ENCODE measurements around the gene TREM2. TPM values are rescaled to one million over a fixed set of nuclear protein-coding genes. Genes with fewer than 3 reads are reported as not detected.

TREM2 gene
- total RNA-seq, 1 donor from 2014 or later, result not detected

DNA sequence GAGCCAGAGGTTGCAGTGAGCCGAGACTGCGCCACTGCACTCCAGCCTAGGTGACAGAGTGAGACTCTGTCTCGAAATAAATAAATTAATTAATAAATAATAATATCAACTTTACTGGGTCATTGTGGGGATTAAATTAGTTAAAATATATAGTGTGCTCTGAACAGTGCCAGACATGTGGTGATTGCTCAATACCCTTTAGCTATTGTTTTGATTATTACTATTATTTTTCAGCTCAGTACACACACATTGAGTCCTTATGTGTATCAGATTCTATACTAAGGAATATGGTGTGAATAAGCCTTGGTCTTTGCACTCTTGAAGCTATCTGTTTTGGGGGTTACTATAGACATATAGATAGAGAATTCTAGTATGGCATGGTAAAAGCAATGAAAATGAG, 37.6 kb downstream of the TREM2 start:
- H3K4me1 Mint-ChIP-seq (ENCODE audit: low read depth, unreplicated experiment), result no peaks in the 10 kb centered on the region
- TF ChIP-seq, protein P1, sequence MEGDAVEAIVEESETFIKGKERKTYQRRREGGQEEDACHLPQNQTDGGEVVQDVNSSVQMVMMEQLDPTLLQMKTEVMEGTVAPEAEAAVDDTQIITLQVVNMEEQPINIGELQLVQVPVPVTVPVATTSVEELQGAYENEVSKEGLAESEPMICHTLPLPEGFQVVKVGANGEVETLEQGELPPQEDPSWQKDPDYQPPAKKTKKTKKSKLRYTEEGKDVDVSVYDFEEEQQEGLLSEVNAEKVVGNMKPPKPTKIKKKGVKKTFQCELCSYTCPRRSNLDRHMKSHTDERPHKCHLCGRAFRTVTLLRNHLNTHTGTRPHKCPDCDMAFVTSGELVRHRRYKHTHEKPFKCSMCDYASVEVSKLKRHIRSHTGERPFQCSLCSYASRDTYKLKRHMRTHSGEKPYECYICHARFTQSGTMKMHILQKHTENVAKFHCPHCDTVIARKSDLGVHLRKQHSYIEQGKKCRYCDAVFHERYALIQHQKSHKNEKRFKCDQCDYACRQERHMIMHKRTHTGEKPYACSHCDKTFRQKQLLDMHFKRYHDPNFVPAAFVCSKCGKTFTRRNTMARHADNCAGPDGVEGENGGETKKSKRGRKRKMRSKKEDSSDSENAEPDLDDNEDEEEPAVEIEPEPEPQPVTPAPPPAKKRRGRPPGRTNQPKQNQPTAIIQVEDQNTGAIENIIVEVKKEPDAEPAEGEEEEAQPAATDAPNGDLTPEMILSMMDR (IDR thresholded peaks at IDR 0.05; ENCODE audit: insufficient read depth, low read depth, low read length), result no peak
- TF ChIP-seq EZH2 (IDR thresholded peaks at IDR 0.05; ENCODE audit: insufficient read depth, low read length), result no peak
- H3K9ac ChIP-seq (ENCODE audit: low read length), result no peak overlapping the region
- H3K9me3 ChIP-seq (ENCODE audit: insufficient read depth, low read depth, low read length), result no peaks in the 10 kb centered on the region
- no peaks in the 10 kb centered on the region for H3K4me1 ChIP-seq (ENCODE audit: insufficient read depth, low read length)
- H3K79me2 ChIP-seq (ENCODE audit: insufficient read depth, low read length), result no peaks in the 10 kb centered on the region
- H3K4me3 Mint-ChIP-seq (ENCODE audit: unreplicated experiment), result no peak overlapping the region
- H3K27ac ChIP-seq (ENCODE audit: low read depth, low read length), result no peak overlapping the region
- no peak overlapping the region for H3K27ac Mint-ChIP-seq (ENCODE audit: unreplicated experiment)
- H3K36me3 Mint-ChIP-seq (ENCODE audit: low read depth, unreplicated experiment), result peaks cover 2% of the 10 kb centered on the region
- H3K9me3 Mint-ChIP-seq (ENCODE audit: unreplicated experiment), result no peaks in the 10 kb centered on the region
- H3K27me3 ChIP-seq (ENCODE audit: insufficient read depth, low read length), result no peaks in the 10 kb centered on the region
- no peak overlapping the region for H3K4me2 ChIP-seq (ENCODE audit: low read length)
- DNase-seq (ENCODE audit: low read depth), result no peak
- no peak overlapping the region for H3K4me3 ChIP-seq (ENCODE audit: insufficient read depth, low read depth, low read length)
- no peak overlapping the region for H2AFZ ChIP-seq (ENCODE audit: low read depth, low read length)
- H3K27me3 Mint-ChIP-seq (ENCODE audit: low read depth, unreplicated experiment), result no peaks in the 10 kb centered on the region
- H4K20me1 ChIP-seq (ENCODE audit: insufficient read depth, low read length), result no peaks in the 10 kb centered on the region
- no peak for FAIRE-seq
- no peaks in the 10 kb centered on the region for H3K36me3 ChIP-seq (ENCODE audit: insufficient read depth, low read length)

DNA sequence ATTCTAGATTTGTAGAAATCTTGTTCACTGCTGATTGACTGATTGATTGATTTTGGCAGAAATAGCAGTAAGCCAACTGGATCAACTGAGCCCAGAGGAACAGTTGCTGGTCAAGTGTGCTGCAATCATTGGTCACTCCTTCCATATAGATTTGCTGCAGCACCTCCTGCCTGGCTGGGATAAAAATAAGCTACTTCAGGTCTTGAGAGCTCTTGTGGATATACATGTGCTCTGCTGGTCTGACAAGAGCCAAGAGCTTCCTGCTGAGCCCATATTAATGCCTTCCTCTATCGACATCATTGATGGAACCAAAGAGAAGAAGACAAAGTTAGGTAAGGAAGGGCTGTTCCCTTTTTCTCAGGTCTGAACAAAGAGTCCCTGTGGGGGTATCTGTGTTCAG, 40.0 kb downstream of the TREM2 start:
- H3K36me3 ChIP-seq (ENCODE audit: insufficient read depth, low read length), result no peaks in the 10 kb centered on the region
- H3K9ac ChIP-seq (ENCODE audit: low read length), result no peak overlapping the region
- H2AFZ ChIP-seq (ENCODE audit: low read depth, low read length), result no peak overlapping the region
- Mint-ChIP-seq H3K36me3 (ENCODE audit: low read depth, unreplicated experiment) (peaks cover 2% of the 10 kb centered on the region), H3K9me3 (ENCODE audit: unreplicated experiment) (no peaks in the 10 kb centered on the region), H3K27ac (ENCODE audit: unreplicated experiment) (no peak overlapping the region), H3K4me1 (ENCODE audit: low read depth, unreplicated experiment) (no peaks in the 10 kb centered on the region), H3K27me3 (ENCODE audit: low read depth, unreplicated experiment) (peaks cover 2% of the 10 kb centered on the region), H3K4me3 (ENCODE audit: unreplicated experiment) (no peak overlapping the region)
- DNase-seq (ENCODE audit: low read depth) (no peak), FAIRE-seq (no peak)
- H3K9me3 ChIP-seq (ENCODE audit: insufficient read depth, low read depth, low read length), result no peaks in the 10 kb centered on the region
- no peak overlapping the region for H3K4me2 ChIP-seq (ENCODE audit: low read length)
- no peak for TF ChIP-seq EZH2 (IDR thresholded peaks at IDR 0.05; ENCODE audit: insufficient read depth, low read length)
- TF ChIP-seq, protein P1 (IDR thresholded peaks at IDR 0.05; ENCODE audit: insufficient read depth, low read depth, low read length), result no peak
- H3K79me2 ChIP-seq (ENCODE audit: insufficient read depth, low read length), result no peaks in the 10 kb centered on the region
- H3K27me3 ChIP-seq (ENCODE audit: insufficient read depth, low read length), result no peaks in the 10 kb centered on the region
- H3K4me1 ChIP-seq (ENCODE audit: insufficient read depth, low read length), result no peaks in the 10 kb centered on the region
- H3K4me3 ChIP-seq (ENCODE audit: insufficient read depth, low read depth, low read length), result no peak overlapping the region
- H4K20me1 ChIP-seq (ENCODE audit: insufficient read depth, low read length), result no peaks in the 10 kb centered on the region
- H3K27ac ChIP-seq (ENCODE audit: low read depth, low read length), result no peak overlapping the region

DNA sequence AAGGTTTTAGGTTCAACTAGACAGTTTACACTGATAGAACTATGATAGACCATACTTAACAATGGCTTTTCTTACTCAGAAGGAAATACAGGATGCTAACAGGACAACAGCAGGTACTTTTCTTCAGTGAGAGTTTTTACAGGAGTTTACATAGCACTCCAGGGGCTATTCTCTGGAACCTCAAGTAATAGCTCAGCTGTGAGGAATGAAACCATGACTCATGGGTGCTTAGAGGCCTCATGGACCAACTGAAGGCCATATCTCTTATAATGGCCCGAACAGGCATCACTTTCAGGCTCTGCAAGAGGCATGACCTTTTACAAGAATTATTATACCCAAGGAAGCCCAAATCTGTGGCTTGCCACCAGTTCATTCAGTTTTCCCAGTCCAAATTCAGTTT, 40.5 kb downstream of the TREM2 start:
- Histone ChIP-seq H3K9me3 (ENCODE audit: insufficient read depth, low read depth, low read length) (no peaks in the 10 kb centered on the region), H2AFZ (ENCODE audit: low read depth, low read length) (no peak overlapping the region), H3K79me2 (ENCODE audit: insufficient read depth, low read length) (no peaks in the 10 kb centered on the region), H3K4me3 (ENCODE audit: insufficient read depth, low read depth, low read length) (no peak overlapping the region), H3K4me1 (ENCODE audit: insufficient read depth, low read length) (no peaks in the 10 kb centered on the region), H3K27ac (ENCODE audit: low read depth, low read length) (no peak overlapping the region), H3K9ac (ENCODE audit: low read length) (no peak overlapping the region), H3K4me2 (ENCODE audit: low read length) (no peak overlapping the region), H4K20me1 (ENCODE audit: insufficient read depth, low read length) (no peaks in the 10 kb centered on the region), H3K36me3 (ENCODE audit: insufficient read depth, low read length) (no peaks in the 10 kb centered on the region), H3K27me3 (ENCODE audit: insufficient read depth, low read length) (no peaks in the 10 kb centered on the region)
- peak; percentile 13 for DNase-seq (ENCODE audit: low read depth)
- peaks cover 2% of the 10 kb centered on the region for H3K27me3 Mint-ChIP-seq (ENCODE audit: low read depth, unreplicated experiment)
- FAIRE-seq, result no peak
- no peaks in the 10 kb centered on the region for H3K4me1 Mint-ChIP-seq (ENCODE audit: low read depth, unreplicated experiment)
- no peaks in the 10 kb centered on the region for H3K9me3 Mint-ChIP-seq (ENCODE audit: unreplicated experiment)
- H3K27ac Mint-ChIP-seq (ENCODE audit: unreplicated experiment), result no peak overlapping the region
- H3K4me3 Mint-ChIP-seq (ENCODE audit: unreplicated experiment), result no peak overlapping the region
- H3K36me3 Mint-ChIP-seq (ENCODE audit: low read depth, unreplicated experiment), result peaks cover 2% of the 10 kb centered on the region
- TF ChIP-seq EZH2 (IDR thresholded peaks at IDR 0.05; ENCODE audit: insufficient read depth, low read length), result no peak
- TF ChIP-seq, protein P1 (IDR thresholded peaks at IDR 0.05; ENCODE audit: insufficient read depth, low read depth, low read length), result no peak

All from astrocyte (in vitro differentiated cells and primary cell).